Liver (tissue), 9 donors: ENCODE results near the gene TNK1. TPM values are rescaled to one million over a fixed set of nuclear protein-coding genes. Genes with fewer than 3 reads are reported as not detected.

Experiments
- DNase-seq: peaks from one replicate; pipeline ENCODE4 v3.0.0-alpha.2; 2017; ENCODE audit warnings: low spot score
- H3K27ac ChIP-seq, 2 donors: one replicate each; pipeline ENCODE4 v1.7.0; 2013; ENCODE audit warnings: inconsistent platforms in 2 of 2, low read length in 2 of 2, control low read depth in 1 of 2, low read depth in 1 of 2, mild to moderate bottlenecking in 1 of 2
- H3K27me3 ChIP-seq, 4 donors: one replicate each; pipeline versions ENCODE4 v1.6.1 to v1.7.0; 2013; ENCODE audit warnings: low read length in 3 of 4, inconsistent platforms in 1 of 4, mild to moderate bottlenecking in 1 of 4, moderate library complexity in 1 of 4; ENCODE audit not compliant: control insufficient read depth in 4 of 4, insufficient read depth in 4 of 4
- H3K36me3 ChIP-seq, 4 donors: one replicate each; pipeline versions ENCODE4 v1.6.1 to v1.7.0; 2013; ENCODE audit warnings: low read length in 3 of 4, mild to moderate bottlenecking in 3 of 4, low read depth in 1 of 4, moderate library complexity in 1 of 4; ENCODE audit not compliant: control insufficient read depth in 4 of 4, insufficient read depth in 3 of 4
- H3K4me1 ChIP-seq, 4 donors: one replicate each; pipeline versions ENCODE4 v1.6.1 to v1.7.0; 2013; ENCODE audit warnings: low read length in 3 of 4, mild to moderate bottlenecking in 3 of 4, moderate library complexity in 1 of 4; ENCODE audit not compliant: control insufficient read depth in 4 of 4, insufficient read depth in 4 of 4
- H3K4me3 ChIP-seq, 3 donors: one replicate each; pipeline versions ENCODE4 v1.6.1 to v1.7.0; 2013; ENCODE audit warnings: low read length in 3 of 3, control low read depth in 1 of 3, low read depth in 1 of 3, mild to moderate bottlenecking in 1 of 3
- H3K9ac ChIP-seq, 2 donors: one replicate each; pipeline ENCODE4 v1.7.0; 2013; ENCODE audit warnings: low read length in 2 of 2, mild to moderate bottlenecking in 2 of 2, moderate library complexity in 2 of 2, control low read depth in 1 of 2, low read depth in 1 of 2
- H3K9me3 ChIP-seq, 4 donors: one replicate each; pipeline versions ENCODE4 v1.6.1 to v1.7.0; 2013; ENCODE audit warnings: low read length in 3 of 4; ENCODE audit not compliant: control insufficient read depth in 4 of 4
- CTCF ChIP-seq: fragments of 150-350 bp; IDR thresholded peaks from 2 replicates; pipeline ENCODE4 v1.5.1; 2017; ENCODE audit warnings: improper control_type of control experiment, low read depth, low read length; ENCODE audit not compliant: missing input control
- EGR1 ChIP-seq, 2 donors: IDR thresholded peaks; 2 replicates each; pipeline ENCODE4 v1.6.1; 2016 to 2018; ENCODE audit warnings: antibody characterized with exemption in 2 of 2, low read depth in 2 of 2
- FOXA2 ChIP-seq: IDR thresholded peaks from 2 replicates; pipeline ENCODE4 v1.6.1; 2016; ENCODE audit warnings: antibody characterized with exemption
- GABPA ChIP-seq, 2 donors: IDR thresholded peaks in 1 of 2; conservative IDR thresholded peaks in 1 of 2; 2 replicates each; pipeline ENCODE4 v1.6.1; 2016; ENCODE audit warnings: antibody characterized with exemption in 2 of 2, mild to moderate bottlenecking in 1 of 2, moderate library complexity in 1 of 2
- HNF4A ChIP-seq, 2 donors: conservative IDR thresholded peaks; 2 replicates each; pipeline ENCODE4 v1.6.1; 2016; ENCODE audit warnings: antibody characterized with exemption in 2 of 2, mild to moderate bottlenecking in 2 of 2
- HNF4G ChIP-seq: IDR thresholded peaks from 2 replicates; pipeline ENCODE4 v1.6.1; 2016; ENCODE audit warnings: antibody characterized with exemption
- JUND ChIP-seq, 2 donors: IDR thresholded peaks; 2 replicates each; pipeline ENCODE4 v1.6.1; 2016; ENCODE audit warnings: antibody characterized with exemption in 2 of 2
- NR2F2 ChIP-seq: IDR thresholded peaks from 2 replicates; pipeline ENCODE4 v1.6.1; 2016; ENCODE audit warnings: antibody characterized with exemption
- RAD21 ChIP-seq, 2 donors: IDR thresholded peaks; 2 replicates each; pipeline ENCODE4 v1.6.1; 2016; ENCODE audit warnings: antibody characterized with exemption in 2 of 2, mild to moderate bottlenecking in 2 of 2
- SP1 ChIP-seq: IDR thresholded peaks from 2 replicates; pipeline ENCODE4 v1.6.1; 2018; ENCODE audit warnings: antibody characterized with exemption, mild to moderate bottlenecking
- TAF1 ChIP-seq: conservative IDR thresholded peaks from 2 replicates; pipeline ENCODE4 v1.6.1; 2016; ENCODE audit warnings: antibody characterized with exemption, mild to moderate bottlenecking
- YY1 ChIP-seq: IDR thresholded peaks from 2 replicates; pipeline ENCODE4 v1.6.1; 2016; ENCODE audit warnings: antibody characterized with exemption, mild to moderate bottlenecking
- WGBS: extraction: QIAGEN DNeasy Blood & Tissue Kit; methylation state at CpG from one replicate; pipeline ENCODE4 v1.1.7; 2013; 5-methylcytosine and 5-hydroxymethylcytosine counted together
- polyA plus RNA-seq, 2 donors: library from polyadenylated mRNA; stranded (reverse) in 1 of 2; unstranded in 1 of 2; fragments of 200-250 nt in 1 of 2; fragments of >200 nt in 1 of 2; fragmentation: Nextera tagmentation in 1 of 2; extraction: Ambion mirVana in 1 of 2; gene quantifications; one replicate each; pipeline versions ENCODE4 v1.2.1 to v1.2.3, GENCODE V29; 2013 to 2015
- total RNA-seq, 2 donors: library from RNA; depleted of rRNA; stranded (reverse); fragments of >200 nt; gene quantifications; one replicate each; pipeline ENCODE4 v1.2.3, GENCODE V29; 2014
- TF ChIP-seq, protein P1 (sequence below): IDR thresholded peaks from 2 replicates; pipeline ENCODE4 v1.6.1; 2016; ENCODE audit warnings: antibody characterized with exemption, mild to moderate bottlenecking
- TF ChIP-seq, protein P2 (sequence below): IDR thresholded peaks from 2 replicates; pipeline ENCODE4 v1.6.1; 2016; ENCODE audit warnings: antibody characterized with exemption
- TF ChIP-seq, protein P3 (sequence below): IDR thresholded peaks from 2 replicates; pipeline ENCODE4 v1.6.1; 2016; ENCODE audit warnings: antibody characterized with exemption
- donor health status: healthy.
- donor health status: healthy.
- donor health status: healthy.
- donor health status: healthy.
- donor health status: healthy.

Gene TNK1
- total and polyA plus RNA-seq, 4 donors, result 0.05 to 3.5 (median 2.5) TPM

DNA sequence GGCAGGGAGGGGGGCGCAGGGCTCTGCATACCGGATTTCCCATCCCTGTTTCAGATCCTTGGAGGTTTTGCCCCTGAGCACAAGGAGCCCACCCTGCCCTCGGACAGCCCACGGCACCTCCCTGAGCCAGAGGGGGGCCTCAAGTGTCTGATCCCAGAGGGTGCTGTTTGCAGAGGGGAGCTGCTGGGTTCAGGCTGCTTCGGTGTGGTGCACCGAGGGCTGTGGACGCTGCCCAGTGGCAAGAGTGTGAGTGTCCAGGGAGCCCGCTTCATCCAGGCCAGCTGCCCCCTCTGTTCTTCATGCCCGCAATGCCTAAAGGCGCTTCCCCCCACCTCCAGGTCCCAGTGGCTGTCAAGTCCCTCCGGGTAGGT is 2.5 kb downstream of the TNK1 start:
- H3K36me3 ChIP-seq, result peaks cover 0 to 6% (median 0%) of the 10 kb centered on the region in 4 donors
- peaks cover 6 to 18% (median 12%) of the 10 kb centered on the region in 4 donors for H3K4me1 ChIP-seq
- no peak for DNase-seq
- peaks cover 0 to 3% (median 0%) of the 10 kb centered on the region in 4 donors for H3K27me3 ChIP-seq
- H3K9ac ChIP-seq, result no peak overlapping the region
- H3K27ac ChIP-seq, result no peak overlapping the region
- WGBS, result 90% methylated on average over 11 of the region's 11 CpGs
- TF ChIP-seq HNF4G (no peak), CTCF (no peak), EGR1 (IDR thresholded peaks at IDR 0.05; ENCODE audit: low read depth in 2 of 2) (no peak), RAD21 (IDR thresholded peaks at IDR 0.05) (no peak), SP1 (no peak)
- TF ChIP-seq, protein P1, sequence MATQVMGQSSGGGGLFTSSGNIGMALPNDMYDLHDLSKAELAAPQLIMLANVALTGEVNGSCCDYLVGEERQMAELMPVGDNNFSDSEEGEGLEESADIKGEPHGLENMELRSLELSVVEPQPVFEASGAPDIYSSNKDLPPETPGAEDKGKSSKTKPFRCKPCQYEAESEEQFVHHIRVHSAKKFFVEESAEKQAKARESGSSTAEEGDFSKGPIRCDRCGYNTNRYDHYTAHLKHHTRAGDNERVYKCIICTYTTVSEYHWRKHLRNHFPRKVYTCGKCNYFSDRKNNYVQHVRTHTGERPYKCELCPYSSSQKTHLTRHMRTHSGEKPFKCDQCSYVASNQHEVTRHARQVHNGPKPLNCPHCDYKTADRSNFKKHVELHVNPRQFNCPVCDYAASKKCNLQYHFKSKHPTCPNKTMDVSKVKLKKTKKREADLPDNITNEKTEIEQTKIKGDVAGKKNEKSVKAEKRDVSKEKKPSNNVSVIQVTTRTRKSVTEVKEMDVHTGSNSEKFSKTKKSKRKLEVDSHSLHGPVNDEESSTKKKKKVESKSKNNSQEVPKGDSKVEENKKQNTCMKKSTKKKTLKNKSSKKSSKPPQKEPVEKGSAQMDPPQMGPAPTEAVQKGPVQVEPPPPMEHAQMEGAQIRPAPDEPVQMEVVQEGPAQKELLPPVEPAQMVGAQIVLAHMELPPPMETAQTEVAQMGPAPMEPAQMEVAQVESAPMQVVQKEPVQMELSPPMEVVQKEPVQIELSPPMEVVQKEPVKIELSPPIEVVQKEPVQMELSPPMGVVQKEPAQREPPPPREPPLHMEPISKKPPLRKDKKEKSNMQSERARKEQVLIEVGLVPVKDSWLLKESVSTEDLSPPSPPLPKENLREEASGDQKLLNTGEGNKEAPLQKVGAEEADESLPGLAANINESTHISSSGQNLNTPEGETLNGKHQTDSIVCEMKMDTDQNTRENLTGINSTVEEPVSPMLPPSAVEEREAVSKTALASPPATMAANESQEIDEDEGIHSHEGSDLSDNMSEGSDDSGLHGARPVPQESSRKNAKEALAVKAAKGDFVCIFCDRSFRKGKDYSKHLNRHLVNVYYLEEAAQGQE, result no peak
- TF ChIP-seq, protein P2, sequence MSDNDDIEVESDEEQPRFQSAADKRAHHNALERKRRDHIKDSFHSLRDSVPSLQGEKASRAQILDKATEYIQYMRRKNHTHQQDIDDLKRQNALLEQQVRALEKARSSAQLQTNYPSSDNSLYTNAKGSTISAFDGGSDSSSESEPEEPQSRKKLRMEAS, result no peak
- no peaks in the 10 kb centered on the region for H3K9me3 ChIP-seq
- no peak overlapping the region for H3K4me3 ChIP-seq

GRCh38 chr17:7383742-7384488 is 3.0 kb downstream of the TNK1 start:
- Histone ChIP-seq H3K36me3 (peaks cover 0 to 6% (median 2%) of the 10 kb centered on the region in 4 donors), H3K9ac (no peak overlapping the region), H3K4me1 (peaks cover 6 to 18% (median 12%) of the 10 kb centered on the region in 4 donors), H3K27me3 (peaks cover 0 to 3% (median 0%) of the 10 kb centered on the region in 4 donors), H3K9me3 (no peaks in the 10 kb centered on the region), H3K4me3 (peak overlapping the region in 1 of 3 donors; percentile 20), H3K27ac (no peak overlapping the region)
- WGBS, result 63% methylated on average over 65 of the region's 65 CpGs
- DNase-seq, result no peak
- TF ChIP-seq NR2F2 (no peak), FOXA2 (no peak), YY1 (no peak), JUND (IDR thresholded peaks at IDR 0.05) (no peak), SP1 (no peak), TAF1 (no peak), GABPA (IDR thresholded peaks at IDR 0.05 in 1 of 2, conservative IDR thresholded peaks at IDR 0.05 in 1 of 2) (no peak), CTCF (no peak), RAD21 (IDR thresholded peaks at IDR 0.05) (no peak), EGR1 (IDR thresholded peaks at IDR 0.05; ENCODE audit: low read depth in 2 of 2) (no peak), HNF4A (conservative IDR thresholded peaks at IDR 0.05) (no peak)
- TF ChIP-seq, protein P1, result no peak
- TF ChIP-seq, protein P2, result no peak
- TF ChIP-seq, protein P3, sequence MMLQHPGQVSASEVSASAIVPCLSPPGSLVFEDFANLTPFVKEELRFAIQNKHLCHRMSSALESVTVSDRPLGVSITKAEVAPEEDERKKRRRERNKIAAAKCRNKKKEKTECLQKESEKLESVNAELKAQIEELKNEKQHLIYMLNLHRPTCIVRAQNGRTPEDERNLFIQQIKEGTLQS, result no peak
